Endothelial cell of umbilical vein (primary cell): ENCODE measurements around the gene TGFBR3.

Experiments used
- CTCF ChIP-seq, 2 donors: IDR thresholded peaks; 1 replicate in 1 of 2; 2 replicates in 1 of 2; pipeline ENCODE4 v1.5.1; 2011; ENCODE audit warnings: low read length in 2 of 2, mild to moderate bottlenecking in 2 of 2, moderate library complexity in 2 of 2, control low read depth in 1 of 2, inconsistent platforms in 1 of 2, low read depth in 1 of 2; ENCODE audit not compliant: insufficient read depth in 1 of 2; ENCODE audit errors: extremely low read depth in 1 of 2
- EZH2 ChIP-seq: IDR thresholded peaks from 2 replicates; pipeline ENCODE4 v1.6.1; 2012; ENCODE audit warnings: borderline replicate concordance, low read depth, mild to moderate bottlenecking, moderate library complexity, low read length, inconsistent platforms; ENCODE audit not compliant: severe bottlenecking
- GATA2 ChIP-seq: IDR thresholded peaks from 2 replicates; pipeline ENCODE4 v1.7.0; 2011; ENCODE audit warnings: low read depth, mild to moderate bottlenecking, moderate library complexity, mixed read lengths, low read length; ENCODE audit not compliant: insufficient read length, insufficient read depth

- TF ChIP-seq CTCF (IDR thresholded peaks at IDR 0.05; ENCODE audit: extremely low read depth in 1 of 2, insufficient read depth in 1 of 2, low read depth in 1 of 2, low read length in 2 of 2) (no peak), GATA2 (no peak), EZH2 (no peak)
These were observed 38.1 kb downstream of the TGFBR3 start for GRCh38 chr1:91847851-91848250.
